Natural killer cell (primary cell): ENCODE measurements around the gene ARHGAP26. TPM values are rescaled to one million over a fixed set of nuclear protein-coding genes. Genes with fewer than 3 reads are reported as not detected.

Experiments used
- ATAC-seq, 3 donors: fragments of 150-1000 bp in 2 of 3; fragments of 200-7000 bp in 1 of 3; cut with Tn5 transposase; 1 replicate in 1 of 3; 2 replicates in 2 of 3; pipeline ENCODE4 v1.10.0; 2021; ENCODE audit warnings: mild to moderate bottlenecking in 2 of 3, moderate library complexity in 2 of 3
- DNase-seq, 2 donors: peaks; one replicate each; pipeline versions ENCODE4 v3.0.0 to v3.0.0-alpha.2; 2013 to 2021; ENCODE audit warnings: mixed read lengths in 1 of 2
- H3K27ac ChIP-seq: one replicate; pipeline ENCODE4 v1.5.1; 2013; ENCODE audit warnings: mild to moderate bottlenecking, low read length
- H3K27me3 ChIP-seq: one replicate; pipeline ENCODE4 v1.6.1; 2013; ENCODE audit warnings: low read length; ENCODE audit not compliant: control insufficient read depth, insufficient read depth
- H3K36me3 ChIP-seq: one replicate; pipeline ENCODE4 v1.6.1; 2013; ENCODE audit warnings: low read length; ENCODE audit not compliant: control insufficient read depth, insufficient read depth
- H3K4me1 ChIP-seq: one replicate; pipeline ENCODE4 v1.6.1; 2013; ENCODE audit warnings: low read length; ENCODE audit not compliant: control insufficient read depth, insufficient read depth
- H3K4me3 ChIP-seq: one replicate; pipeline ENCODE4 v1.5.1; 2013; ENCODE audit warnings: low read length
- H3K9me3 ChIP-seq: one replicate; pipeline ENCODE4 v1.6.1; 2013; ENCODE audit warnings: low read length; ENCODE audit not compliant: control insufficient read depth, insufficient read depth
- H3K27ac Mint-ChIP-seq, 2 donors: one replicate each; pipeline ENCODE4 v1.8.0; 2022; ENCODE audit warnings: mild to moderate bottlenecking in 2 of 2, mixed read lengths in 2 of 2, moderate library complexity in 1 of 2
- H3K27me3 Mint-ChIP-seq, 2 donors: one replicate each; pipeline ENCODE4 v1.8.0; 2022; ENCODE audit warnings: low read depth in 2 of 2, mixed read lengths in 2 of 2
- H3K36me3 Mint-ChIP-seq: one replicate; pipeline ENCODE4 v1.8.0; 2022; ENCODE audit warnings: mixed read lengths
- H3K4me1 Mint-ChIP-seq, 2 donors: one replicate each; pipeline ENCODE4 v1.8.0; 2022; ENCODE audit warnings: mixed read lengths in 2 of 2
- H3K4me3 Mint-ChIP-seq: one replicate; pipeline ENCODE4 v1.8.0; 2022; ENCODE audit warnings: mild to moderate bottlenecking, moderate library complexity, mixed read lengths
- H3K9me3 Mint-ChIP-seq, 2 donors: one replicate each; pipeline ENCODE4 v1.8.0; 2022; ENCODE audit warnings: mixed read lengths in 2 of 2
- WGBS: methylation state at CpG from one replicate; pipeline ENCODE4 v1.1.7; 2013; ENCODE audit warnings: missing lambda C conversion rate; ENCODE audit not compliant: insufficient coverage; 5-methylcytosine and 5-hydroxymethylcytosine counted together
- intact Hi-C: fragments of 100-400 bp; cut with micrococcal nuclease; formaldehyde crosslinking; loops from one replicate; pipeline ENCODE4 v1.14.2; 2022
- total RNA-seq, 4 donors: library from RNA; stranded (reverse); fragments of 120-200 nt in 1 of 4; gene quantifications; one replicate each; pipeline versions ENCODE4 v1.2.3 to v1.2.4, GENCODE V29; 2013 to 2022
- TF ChIP-seq, protein P1 (sequence below): fragments of 200-600 bp; IDR thresholded peaks from one replicate; pipeline ENCODE4 v1.8.0; 2022; ENCODE audit warnings: antibody characterized with exemption

The ARHGAP26 gene
- total RNA-seq, 3 donors from 2014 or later (not counting 1 experiment from before 2014, with no cell fraction given): 153 to 159 (median 158) TPM

DNA sequence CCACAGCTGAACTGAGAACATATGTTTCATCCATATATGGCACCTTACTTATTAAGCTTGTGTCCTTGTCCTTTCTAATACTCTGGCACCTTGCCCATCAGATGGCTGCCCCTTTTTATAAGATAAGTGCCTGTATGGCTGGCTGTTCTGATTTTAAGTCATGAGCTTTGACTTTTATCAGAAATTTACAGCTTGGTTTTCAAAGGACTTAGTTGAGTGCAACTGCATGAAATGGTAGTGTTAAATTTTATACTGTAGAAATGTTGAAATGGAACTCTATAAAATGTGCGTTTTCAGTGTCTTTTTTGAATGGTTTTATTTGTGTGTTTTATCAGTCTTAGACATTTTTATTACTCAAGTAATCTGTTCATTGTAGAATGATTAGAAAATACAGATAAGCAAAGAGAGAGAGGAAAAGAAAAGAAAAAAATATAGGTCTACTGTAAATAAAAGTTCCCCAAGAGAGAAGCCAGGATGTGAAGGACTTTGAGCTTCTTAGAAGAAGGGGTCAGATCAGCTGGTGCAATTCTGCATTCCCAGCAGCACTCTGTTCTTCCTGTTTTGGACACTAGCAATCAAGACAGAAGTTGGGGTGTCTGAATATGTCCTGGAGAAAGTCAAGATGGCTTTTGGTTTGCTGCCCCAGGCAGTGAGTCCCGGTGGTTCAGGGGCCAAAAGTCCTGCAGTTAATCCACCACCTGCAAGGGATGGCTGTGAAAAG is 38.9 kb downstream of the ARHGAP26 start:
- Mint-ChIP-seq H3K9me3 (no peaks in the 10 kb centered on the region), H3K27ac (peak overlapping the region; percentile 15 to 72), H3K27me3 (no peaks in the 10 kb centered on the region), H3K4me3 (no peak overlapping the region), H3K36me3 (no peaks in the 10 kb centered on the region), H3K4me1 (peaks cover 71 to 76% of the 10 kb centered on the region in 2 donors)
- no peaks in the 10 kb centered on the region for H3K9me3 ChIP-seq
- intact Hi-C loops: no loop called here
- H3K36me3 ChIP-seq: no peaks in the 10 kb centered on the region
- H3K4me3 ChIP-seq: no peak overlapping the region
- H3K27ac ChIP-seq: no peak overlapping the region
- TF ChIP-seq, protein P1, sequence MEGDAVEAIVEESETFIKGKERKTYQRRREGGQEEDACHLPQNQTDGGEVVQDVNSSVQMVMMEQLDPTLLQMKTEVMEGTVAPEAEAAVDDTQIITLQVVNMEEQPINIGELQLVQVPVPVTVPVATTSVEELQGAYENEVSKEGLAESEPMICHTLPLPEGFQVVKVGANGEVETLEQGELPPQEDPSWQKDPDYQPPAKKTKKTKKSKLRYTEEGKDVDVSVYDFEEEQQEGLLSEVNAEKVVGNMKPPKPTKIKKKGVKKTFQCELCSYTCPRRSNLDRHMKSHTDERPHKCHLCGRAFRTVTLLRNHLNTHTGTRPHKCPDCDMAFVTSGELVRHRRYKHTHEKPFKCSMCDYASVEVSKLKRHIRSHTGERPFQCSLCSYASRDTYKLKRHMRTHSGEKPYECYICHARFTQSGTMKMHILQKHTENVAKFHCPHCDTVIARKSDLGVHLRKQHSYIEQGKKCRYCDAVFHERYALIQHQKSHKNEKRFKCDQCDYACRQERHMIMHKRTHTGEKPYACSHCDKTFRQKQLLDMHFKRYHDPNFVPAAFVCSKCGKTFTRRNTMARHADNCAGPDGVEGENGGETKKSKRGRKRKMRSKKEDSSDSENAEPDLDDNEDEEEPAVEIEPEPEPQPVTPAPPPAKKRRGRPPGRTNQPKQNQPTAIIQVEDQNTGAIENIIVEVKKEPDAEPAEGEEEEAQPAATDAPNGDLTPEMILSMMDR: no peak
- H3K4me1 ChIP-seq: peaks cover 22% of the 10 kb centered on the region
- H3K27me3 ChIP-seq: no peaks in the 10 kb centered on the region
- 100% methylated on average over 1 of the region's 2 CpGs for WGBS
- DNase-seq (no peak), ATAC-seq (no peak)

DNA sequence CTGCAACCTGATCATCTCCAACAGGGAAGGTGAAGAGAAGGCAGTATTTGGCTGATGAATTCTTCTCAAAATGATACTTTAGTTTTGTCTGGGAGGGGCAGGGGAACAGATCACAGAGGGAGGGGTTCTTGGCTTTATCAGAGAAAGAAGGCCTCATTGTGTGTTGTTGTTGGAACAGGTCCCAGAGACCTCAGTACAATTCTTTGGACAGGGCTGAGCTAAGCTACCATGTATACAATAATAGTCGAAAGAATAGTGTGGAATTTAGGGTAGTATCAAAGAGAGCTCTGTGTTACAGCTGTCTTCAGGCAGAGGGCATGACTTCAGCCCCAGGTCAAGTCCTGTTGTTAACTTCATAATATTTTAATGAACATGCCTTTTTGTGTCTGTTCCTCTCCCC is 39.9 kb downstream of the ARHGAP26 start:
- peaks cover 76 to 77% of the 10 kb centered on the region in 2 donors for H3K4me1 Mint-ChIP-seq
- DNase-seq: no peak
- no peak for ATAC-seq
- H3K9me3 ChIP-seq: no peaks in the 10 kb centered on the region
- peak overlapping the region; percentile 38 to 72 for H3K27ac Mint-ChIP-seq
- H3K27me3 Mint-ChIP-seq: no peaks in the 10 kb centered on the region
- intact Hi-C loops: no loop called here
- no peak overlapping the region for H3K27ac ChIP-seq
- TF ChIP-seq, protein P1: no peak
- no peak overlapping the region for H3K4me3 ChIP-seq
- no peak overlapping the region for H3K4me3 Mint-ChIP-seq
- H3K4me1 ChIP-seq: peaks cover 22% of the 10 kb centered on the region
- H3K27me3 ChIP-seq: no peaks in the 10 kb centered on the region
- H3K9me3 Mint-ChIP-seq: no peaks in the 10 kb centered on the region
- no peaks in the 10 kb centered on the region for H3K36me3 Mint-ChIP-seq
- no peaks in the 10 kb centered on the region for H3K36me3 ChIP-seq
- 89% methylated on average over 1 of the region's 1 CpG for WGBS

DNA sequence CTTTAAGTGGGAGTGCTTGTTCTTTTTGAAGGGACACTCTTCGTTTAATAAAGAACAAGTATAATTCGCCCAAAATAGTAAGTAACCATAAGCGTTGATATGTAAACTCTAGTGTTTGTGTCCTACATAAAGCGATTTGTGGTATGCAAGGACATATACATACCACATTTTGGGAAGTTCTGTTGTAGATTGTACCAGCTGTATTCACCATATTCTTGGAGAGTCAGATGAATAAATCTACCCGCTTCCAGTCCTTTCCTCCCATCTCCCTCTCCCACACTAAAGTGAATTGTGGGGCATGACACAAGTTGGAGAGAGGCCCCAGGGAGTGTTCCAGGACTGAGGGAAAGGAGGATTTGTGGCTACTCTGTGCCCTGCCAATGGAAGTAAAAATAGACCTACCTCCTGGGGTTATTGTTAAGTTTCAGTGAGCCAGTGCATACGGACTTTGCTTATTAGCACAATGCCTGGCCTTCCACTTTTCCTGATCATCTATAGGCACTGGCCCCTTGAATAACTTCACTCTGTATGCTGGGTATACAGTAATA is 40.6 kb downstream of the ARHGAP26 start:
- intact Hi-C loops: no loop called here
- H3K4me1 Mint-ChIP-seq: peaks cover 73 to 76% of the 10 kb centered on the region in 2 donors
- no peak for ATAC-seq
- H3K36me3 Mint-ChIP-seq: no peaks in the 10 kb centered on the region
- no peak overlapping the region for H3K27ac ChIP-seq
- H3K27me3 Mint-ChIP-seq: no peaks in the 10 kb centered on the region
- TF ChIP-seq, protein P1: no peak
- H3K27me3 ChIP-seq: no peaks in the 10 kb centered on the region
- peak overlapping the region in 1 of 2 donors; percentile 38 for H3K27ac Mint-ChIP-seq
- DNase-seq: no peak
- WGBS: 95% methylated on average over 4 of the region's 6 CpGs
- H3K4me1 ChIP-seq: peaks cover 27% of the 10 kb centered on the region
- H3K4me3 Mint-ChIP-seq: no peak overlapping the region
- H3K36me3 ChIP-seq: no peaks in the 10 kb centered on the region
- H3K9me3 Mint-ChIP-seq: no peaks in the 10 kb centered on the region
- H3K9me3 ChIP-seq: no peaks in the 10 kb centered on the region
- H3K4me3 ChIP-seq: no peak overlapping the region
